ENCODE data around the gene CARD10. TPM values are rescaled to one million over a fixed set of nuclear protein-coding genes. Genes with fewer than 3 reads are reported as not detected.

Gene CARD10
- total RNA-seq, 1 donor, result 3.0 TPM

DNA sequence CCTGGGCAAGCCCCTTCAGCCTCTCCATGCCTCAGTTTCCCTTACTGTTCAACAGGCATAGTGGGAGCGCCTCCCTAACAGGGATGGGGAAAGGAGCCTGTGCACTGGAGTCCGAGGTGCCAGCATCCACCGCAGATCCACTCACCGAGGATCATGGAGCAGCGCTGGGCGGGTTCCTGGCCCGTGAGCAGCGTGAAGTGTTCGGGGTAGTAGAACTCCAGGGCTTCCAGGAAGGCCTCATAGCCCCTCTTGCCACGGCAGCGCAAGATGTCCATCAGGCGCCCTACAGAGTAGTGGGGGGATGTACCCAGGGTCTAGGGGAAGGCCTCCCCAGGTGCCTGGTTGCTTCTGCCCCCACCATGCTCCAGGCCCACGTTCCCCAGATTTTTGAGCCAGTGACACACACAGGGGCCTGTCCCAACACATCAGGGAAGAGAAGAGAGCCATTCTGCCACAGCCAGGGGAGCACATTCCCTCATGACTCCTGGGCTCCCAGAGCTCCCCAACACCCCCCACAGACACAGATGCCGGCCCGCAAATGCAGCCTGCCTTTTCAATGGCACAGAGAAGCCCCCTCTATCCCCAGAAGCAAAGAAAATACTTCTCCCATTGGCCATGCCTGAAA is 1.3 kb downstream of the CARD10 start:
- TF ChIP-seq, protein P1, sequence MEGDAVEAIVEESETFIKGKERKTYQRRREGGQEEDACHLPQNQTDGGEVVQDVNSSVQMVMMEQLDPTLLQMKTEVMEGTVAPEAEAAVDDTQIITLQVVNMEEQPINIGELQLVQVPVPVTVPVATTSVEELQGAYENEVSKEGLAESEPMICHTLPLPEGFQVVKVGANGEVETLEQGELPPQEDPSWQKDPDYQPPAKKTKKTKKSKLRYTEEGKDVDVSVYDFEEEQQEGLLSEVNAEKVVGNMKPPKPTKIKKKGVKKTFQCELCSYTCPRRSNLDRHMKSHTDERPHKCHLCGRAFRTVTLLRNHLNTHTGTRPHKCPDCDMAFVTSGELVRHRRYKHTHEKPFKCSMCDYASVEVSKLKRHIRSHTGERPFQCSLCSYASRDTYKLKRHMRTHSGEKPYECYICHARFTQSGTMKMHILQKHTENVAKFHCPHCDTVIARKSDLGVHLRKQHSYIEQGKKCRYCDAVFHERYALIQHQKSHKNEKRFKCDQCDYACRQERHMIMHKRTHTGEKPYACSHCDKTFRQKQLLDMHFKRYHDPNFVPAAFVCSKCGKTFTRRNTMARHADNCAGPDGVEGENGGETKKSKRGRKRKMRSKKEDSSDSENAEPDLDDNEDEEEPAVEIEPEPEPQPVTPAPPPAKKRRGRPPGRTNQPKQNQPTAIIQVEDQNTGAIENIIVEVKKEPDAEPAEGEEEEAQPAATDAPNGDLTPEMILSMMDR (IDR thresholded peaks at IDR 0.05; ENCODE audit: insufficient read depth, low read depth, low read length), result no peak
- no peak for DNase-seq (ENCODE audit: low read depth)
- H3K4me3 ChIP-seq (ENCODE audit: low read depth, low read length), result no peak overlapping the region

DNA sequence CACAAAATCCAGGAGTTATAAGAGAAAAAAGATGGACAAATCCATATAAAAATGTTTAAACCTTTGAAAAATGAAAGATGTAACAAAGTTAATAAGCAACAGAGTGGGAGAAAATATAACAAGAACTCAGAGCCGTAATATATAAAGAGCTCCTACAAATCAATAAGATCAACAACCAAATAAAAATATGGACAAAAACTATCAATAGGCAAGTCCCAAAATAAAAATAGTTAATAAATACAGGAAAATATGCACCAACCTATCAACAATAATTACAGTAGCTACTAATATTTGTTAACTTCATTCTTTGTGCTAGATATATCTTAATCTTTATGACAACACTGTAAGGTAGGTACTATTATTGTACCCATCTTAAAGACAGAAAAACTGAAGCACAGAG is 2.8 kb downstream of the CARD10 start:
- no peak for DNase-seq (ENCODE audit: low read depth)
- TF ChIP-seq, protein P1 (IDR thresholded peaks at IDR 0.05; ENCODE audit: insufficient read depth, low read depth, low read length), result no peak

DNA sequence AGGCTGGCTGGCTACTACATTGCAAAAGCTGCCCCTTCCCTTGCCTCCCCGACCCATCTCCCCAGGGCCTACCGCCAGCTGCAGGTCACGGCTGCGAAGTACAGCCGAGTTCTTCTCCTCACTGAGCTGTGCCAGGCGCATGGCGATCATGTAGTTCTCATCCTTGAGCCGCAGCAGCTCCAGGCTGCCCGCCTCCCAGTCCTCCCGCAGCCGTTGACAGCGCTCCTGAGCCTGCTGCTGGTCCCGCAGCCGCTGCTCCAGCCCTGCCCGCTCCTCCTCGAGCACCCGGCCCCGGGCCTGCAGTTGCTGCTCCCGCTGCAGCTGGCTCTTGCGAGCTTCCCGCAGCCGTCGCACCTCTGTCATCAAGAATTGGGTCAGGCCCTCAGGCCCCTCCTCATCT is 3.3 kb downstream of the CARD10 start:
- DNase-seq (ENCODE audit: low read depth), result no peak
- no peak overlapping the region for H3K4me3 ChIP-seq (ENCODE audit: low read depth, low read length)
- TF ChIP-seq, protein P1 (IDR thresholded peaks at IDR 0.05; ENCODE audit: insufficient read depth, low read depth, low read length), result no peak

More for the DNA sequence above, 2.8 kb downstream of the CARD10 start:
- no peak overlapping the region for H3K4me3 ChIP-seq (ENCODE audit: low read depth, low read length)

DNA sequence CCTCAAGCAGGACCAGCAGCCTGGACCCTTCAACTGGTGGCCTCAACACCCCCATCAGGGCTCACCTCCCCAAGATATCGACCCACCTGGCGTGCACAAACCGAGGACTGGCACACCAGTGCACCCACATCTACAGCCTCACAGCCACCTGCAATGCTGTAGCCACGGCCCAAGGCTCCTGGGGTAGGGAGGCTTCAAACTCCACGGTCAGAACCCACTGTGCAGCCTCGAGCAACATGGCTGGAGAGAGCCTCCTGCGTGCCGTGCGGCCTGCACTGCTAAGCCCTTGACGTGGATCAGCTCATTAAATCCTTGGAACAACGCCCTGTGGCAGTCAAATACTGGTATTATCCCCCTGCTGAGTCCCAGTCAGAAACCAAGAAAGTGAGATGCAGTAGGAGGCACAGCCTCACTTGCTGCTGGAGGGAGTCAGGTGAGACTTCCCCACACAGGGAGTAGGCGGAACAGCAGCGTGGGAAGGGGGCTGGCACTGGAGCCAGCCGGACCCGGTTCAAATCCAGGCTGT is 4.6 kb downstream of the CARD10 start:
- no peak for DNase-seq (ENCODE audit: low read depth)
- no peak overlapping the region for H3K4me3 ChIP-seq (ENCODE audit: low read depth, low read length)
- TF ChIP-seq, protein P1 (IDR thresholded peaks at IDR 0.05; ENCODE audit: insufficient read depth, low read depth, low read length), result no peak

DNA sequence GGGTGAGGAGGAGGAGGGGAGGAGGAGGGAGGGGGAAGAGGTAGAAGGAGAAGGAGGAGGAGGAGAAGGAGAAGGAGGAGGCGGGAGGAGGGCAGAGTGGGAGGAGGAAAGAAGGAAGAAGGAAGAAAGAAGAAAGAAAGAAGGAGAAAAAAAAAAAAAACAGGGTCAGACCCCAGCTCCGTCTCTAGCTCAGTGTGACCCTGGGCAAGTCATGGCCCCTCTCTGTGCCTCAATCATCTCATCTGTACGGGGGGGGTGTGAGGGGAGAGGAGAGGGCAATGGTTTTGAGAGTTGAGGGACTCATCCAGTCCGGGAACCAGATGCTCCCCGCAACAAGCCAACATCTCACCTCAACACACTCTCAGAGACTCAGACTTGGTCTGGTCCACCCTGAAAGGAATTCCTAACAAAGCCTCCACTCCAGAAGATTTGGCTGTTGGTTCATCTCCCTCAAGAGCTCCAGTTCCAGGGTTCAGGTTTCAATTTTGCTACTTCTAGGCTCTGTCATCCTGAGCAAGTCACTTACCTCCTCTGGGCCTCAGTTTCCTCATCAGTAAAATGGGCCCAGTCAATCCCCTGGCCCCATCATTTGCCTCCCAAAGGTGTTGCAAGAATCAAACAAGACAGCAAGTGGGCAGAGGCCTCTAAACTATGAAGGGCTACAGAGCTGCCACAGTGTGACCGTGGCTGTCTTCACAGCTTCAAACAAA is 7.7 kb downstream of the CARD10 start:
- no peak overlapping the region for H3K4me3 ChIP-seq (ENCODE audit: low read depth, low read length)
- TF ChIP-seq, protein P1 (IDR thresholded peaks at IDR 0.05; ENCODE audit: insufficient read depth, low read depth, low read length), result no peak
- no peak for DNase-seq (ENCODE audit: low read depth)

DNA sequence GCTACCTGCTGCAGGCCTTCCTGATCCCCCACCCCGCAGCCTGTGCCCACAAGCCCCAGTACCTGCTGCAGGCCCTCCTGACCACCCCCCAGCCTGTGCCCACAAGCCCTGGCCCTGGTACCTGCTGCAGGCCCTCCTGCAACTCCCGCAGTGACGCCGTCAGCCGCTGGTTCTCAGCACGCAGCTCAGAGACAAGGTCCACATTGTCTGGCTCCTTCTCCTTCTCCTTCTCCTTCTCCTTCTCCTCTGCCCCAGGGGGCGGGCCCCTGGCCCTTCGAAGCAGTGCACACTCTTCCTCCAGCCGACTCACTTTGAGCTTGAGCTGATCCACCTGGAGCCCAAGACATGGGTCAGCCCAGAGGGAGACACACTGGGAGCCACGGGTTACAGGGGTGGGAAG is 9.1 kb downstream of the CARD10 start:
- DNase-seq (ENCODE audit: low read depth), result no peak
- TF ChIP-seq, protein P1 (IDR thresholded peaks at IDR 0.05; ENCODE audit: insufficient read depth, low read depth, low read length), result no peak

More for the DNA sequence above, 9.1 kb downstream of the CARD10 start:
- H3K4me3 ChIP-seq (ENCODE audit: low read depth, low read length), result no peak overlapping the region

All from fibroblast of villous mesenchyme (primary cell).